Astrocyte (in vitro differentiated cells and primary cell): ENCODE data around the gene SOX1. TPM values are rescaled to one million over a fixed set of nuclear protein-coding genes. Genes with fewer than 3 reads are reported as not detected.
A peak's percentile ranks its signal among the peaks of the same experiment; 100 is the strongest.

Experiments
- DNase-seq: peaks from one replicate; pipeline ENCODE4 v3.0.0-alpha.2; 2010; ENCODE audit warnings: low read depth
- FAIRE-seq: peaks from 2 replicates; lab custom pipeline; 2011; peaks lifted over from hg19 to GRCh38; lab: Jason Lieb, UNC
- H2AFZ ChIP-seq: 2 replicates; pipeline ENCODE4 v1.6.0; 2012; ENCODE audit warnings: low read depth, low read length, inconsistent platforms
- H3K27ac ChIP-seq: 2 replicates; pipeline ENCODE4 v1.5.1; 2011; ENCODE audit warnings: low read depth, low read length, inconsistent platforms
- H3K27me3 ChIP-seq: 2 replicates; pipeline ENCODE4 v1.6.0; 2011; ENCODE audit warnings: low read length, inconsistent platforms; ENCODE audit not compliant: insufficient read depth
- H3K36me3 ChIP-seq: 2 replicates; pipeline ENCODE4 v1.5.1; 2011; ENCODE audit warnings: low read length, inconsistent platforms; ENCODE audit not compliant: insufficient read depth
- H3K4me1 ChIP-seq: 2 replicates; pipeline ENCODE4 v1.5.1; 2011; ENCODE audit warnings: low read length, inconsistent platforms; ENCODE audit not compliant: insufficient read depth
- H3K4me2 ChIP-seq: 2 replicates; pipeline ENCODE4 v1.6.0; 2012; ENCODE audit warnings: low read length, inconsistent platforms
- H3K4me3 ChIP-seq: 2 replicates; pipeline ENCODE4 v1.5.1; 2011; ENCODE audit warnings: low read depth, mild to moderate bottlenecking, low read length, inconsistent platforms; ENCODE audit not compliant: insufficient read depth
- H3K79me2 ChIP-seq: 2 replicates; pipeline ENCODE4 v1.6.0; 2012; ENCODE audit warnings: mild to moderate bottlenecking, low read length, inconsistent platforms; ENCODE audit not compliant: insufficient read depth
- H3K9ac ChIP-seq: 2 replicates; pipeline ENCODE4 v1.6.0; 2012; ENCODE audit warnings: mild to moderate bottlenecking, low read length, inconsistent platforms
- H3K9me3 ChIP-seq: 2 replicates; pipeline ENCODE4 v1.5.1; 2012; ENCODE audit warnings: low read depth, mild to moderate bottlenecking, low read length, inconsistent platforms; ENCODE audit not compliant: insufficient read depth
- H4K20me1 ChIP-seq: 2 replicates; pipeline ENCODE4 v1.6.0; 2012; ENCODE audit warnings: low read length, inconsistent platforms; ENCODE audit not compliant: insufficient read depth
- H3K27ac Mint-ChIP-seq: one replicate; pipeline ENCODE4 v1.8.0; 2021; ENCODE audit warnings: mild to moderate bottlenecking, mixed read lengths; ENCODE audit not compliant: unreplicated experiment
- H3K27me3 Mint-ChIP-seq: one replicate; pipeline ENCODE4 v1.8.0; 2021; ENCODE audit warnings: low read depth, mixed read lengths; ENCODE audit not compliant: unreplicated experiment
- H3K36me3 Mint-ChIP-seq: one replicate; pipeline ENCODE4 v1.8.0; 2021; ENCODE audit warnings: low read depth, mixed read lengths; ENCODE audit not compliant: unreplicated experiment
- H3K4me1 Mint-ChIP-seq: one replicate; pipeline ENCODE4 v1.8.0; 2021; ENCODE audit warnings: low read depth, mixed read lengths; ENCODE audit not compliant: unreplicated experiment
- H3K4me3 Mint-ChIP-seq: one replicate; pipeline ENCODE4 v1.8.0; 2021; ENCODE audit warnings: mild to moderate bottlenecking, moderate library complexity, mixed read lengths; ENCODE audit not compliant: unreplicated experiment
- H3K9me3 Mint-ChIP-seq: one replicate; pipeline ENCODE4 v1.8.0; 2021; ENCODE audit warnings: mild to moderate bottlenecking, mixed read lengths; ENCODE audit not compliant: unreplicated experiment
- CTCF ChIP-seq: IDR thresholded peaks from 2 replicates; pipeline ENCODE4 v1.5.1; 2011; ENCODE audit warnings: low read depth, mild to moderate bottlenecking, inconsistent platforms, low read length, moderate library complexity; ENCODE audit not compliant: insufficient read depth
- EZH2 ChIP-seq: IDR thresholded peaks from 2 replicates; pipeline ENCODE4 v1.6.1; 2012; ENCODE audit warnings: mild to moderate bottlenecking, low read length, inconsistent platforms; ENCODE audit not compliant: insufficient read depth
- total RNA-seq: library from RNA; stranded (reverse); gene quantifications from 2 replicates; pipeline ENCODE4 v1.2.1, GENCODE V29; 2021

The SOX1 gene
- total RNA-seq, 1 donor from 2014 or later, result not detected

- Histone ChIP-seq H3K79me2 (no peaks in the 10 kb centered on the region), H3K27ac (no peak overlapping the region), H3K27me3 (peaks cover 67% of the 10 kb centered on the region), H3K4me2 (no peak overlapping the region), H2AFZ (no peak overlapping the region), H3K9me3 (no peaks in the 10 kb centered on the region), H3K36me3 (no peaks in the 10 kb centered on the region), H3K4me1 (no peaks in the 10 kb centered on the region), H3K9ac (no peak overlapping the region), H3K4me3 (no peak overlapping the region), H4K20me1 (no peaks in the 10 kb centered on the region)
- Mint-ChIP-seq H3K27me3 (peaks cover 75% of the 10 kb centered on the region), H3K4me3 (no peak overlapping the region), H3K27ac (peak overlapping the region; percentile 26), H3K36me3 (no peaks in the 10 kb centered on the region), H3K9me3 (peaks cover 25% of the 10 kb centered on the region), H3K4me1 (no peaks in the 10 kb centered on the region)
- no peak for DNase-seq
- FAIRE-seq, result no peak
- TF ChIP-seq CTCF, result no peak
- no peak for TF ChIP-seq EZH2
Measured at GRCh38 chr13:112059457-112060281, 7.3 kb upstream of the SOX1 start.

GRCh38 chr13:112060282-112060830 lies 6.6 kb upstream of the SOX1 start:
- Histone ChIP-seq H3K79me2 (no peaks in the 10 kb centered on the region), H3K27ac (no peak overlapping the region), H2AFZ (no peak overlapping the region), H4K20me1 (no peaks in the 10 kb centered on the region), H3K27me3 (peaks cover 67% of the 10 kb centered on the region), H3K4me2 (no peak overlapping the region), H3K4me1 (no peaks in the 10 kb centered on the region), H3K36me3 (no peaks in the 10 kb centered on the region), H3K9ac (no peak overlapping the region), H3K4me3 (no peak overlapping the region), H3K9me3 (no peaks in the 10 kb centered on the region)
- no peak for DNase-seq
- H3K4me1 Mint-ChIP-seq, result no peaks in the 10 kb centered on the region
- no peaks in the 10 kb centered on the region for H3K36me3 Mint-ChIP-seq
- no peak overlapping the region for H3K27ac Mint-ChIP-seq
- TF ChIP-seq EZH2, result no peak
- TF ChIP-seq CTCF, result no peak
- no peak overlapping the region for H3K4me3 Mint-ChIP-seq
- no peak for FAIRE-seq
- H3K27me3 Mint-ChIP-seq, result peaks cover 74% of the 10 kb centered on the region
- peaks cover 19% of the 10 kb centered on the region for H3K9me3 Mint-ChIP-seq
